GM20000 (cell line): ENCODE data around the gene TMX3.

ENCODE experiments used
- DNase-seq: peaks from one replicate; pipeline ENCODE4 v3.0.0; 2012; ENCODE audit warnings: low spot score
- CTCF ChIP-seq: IDR thresholded peaks from 2 replicates; pipeline ENCODE4 v1.5.1; 2012; ENCODE audit warnings: mild to moderate bottlenecking, control low read depth; ENCODE audit errors: extremely low read depth, missing control alignments

TMX3 gene

GRCh38 chr18:68713131-68713530, 1.8 kb downstream of the TMX3 start:
- DNase-seq, result peak; percentile 10
- no peak for TF ChIP-seq CTCF

DNA sequence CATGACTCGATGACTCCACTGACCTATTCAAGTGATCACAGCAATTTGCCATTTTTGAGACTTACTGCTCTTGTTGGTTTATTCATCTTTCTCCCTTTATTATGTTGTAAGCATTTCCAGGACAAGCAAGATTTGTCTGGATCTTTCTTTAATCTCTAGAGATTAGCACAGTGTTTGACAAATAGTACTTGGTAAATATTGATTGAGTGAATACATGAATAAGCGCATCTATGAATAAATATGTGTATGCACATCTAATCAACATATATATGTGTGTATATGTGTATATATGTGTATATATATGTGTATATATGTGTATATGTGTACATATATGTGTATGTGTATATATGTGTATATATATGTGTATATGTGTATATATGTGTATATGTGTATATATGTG, 7.3 kb downstream of the TMX3 start:
- no peak for TF ChIP-seq CTCF

DNA sequence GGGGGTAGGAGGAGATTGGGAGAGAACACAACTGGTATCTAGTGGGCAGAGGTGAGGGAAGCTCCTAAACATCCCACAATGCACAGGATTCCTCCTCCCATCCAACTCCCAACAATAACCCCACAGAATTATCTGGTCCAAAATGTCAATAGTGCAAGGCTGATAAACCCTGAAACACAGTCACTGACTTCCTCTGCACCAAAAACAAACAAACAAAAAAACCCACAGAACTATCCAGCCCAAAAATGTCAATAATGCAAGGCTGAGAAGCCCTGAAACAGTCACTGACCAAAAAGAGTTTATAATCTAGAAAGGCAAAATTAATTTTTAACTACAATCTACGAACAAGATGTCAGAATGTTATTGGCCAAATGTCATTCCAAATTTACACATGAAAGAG, 9.8 kb downstream of the TMX3 start:
- no peak for TF ChIP-seq CTCF

More for the DNA sequence above, 7.3 kb downstream of the TMX3 start:
- no peak for DNase-seq

GRCh38 chr18:68703326-68703725, 11.6 kb downstream of the TMX3 start:
- no peak for DNase-seq
- TF ChIP-seq CTCF, result no peak

More for the DNA sequence above, 9.8 kb downstream of the TMX3 start:
- DNase-seq, result no peak

DNA sequence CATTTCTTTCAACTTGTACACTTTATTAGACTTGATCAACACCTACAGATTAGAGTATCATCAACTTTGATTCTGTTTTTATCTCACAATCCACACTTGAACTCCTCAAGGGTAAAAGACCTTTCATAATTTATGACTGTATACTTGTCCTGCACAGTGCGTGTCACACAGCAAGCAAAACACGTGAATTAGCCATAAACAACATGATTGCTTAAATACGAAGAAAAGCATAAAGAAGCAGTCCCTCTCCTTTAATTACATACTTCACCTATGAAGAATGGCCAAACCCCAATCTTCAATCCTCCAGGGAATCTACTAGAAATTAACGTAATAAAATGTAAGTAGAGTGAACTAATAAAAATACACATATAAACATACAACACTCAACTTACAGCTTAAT, 13.6 kb downstream of the TMX3 start:
- DNase-seq, result no peak
- no peak for TF ChIP-seq CTCF

- DNase-seq, result no peak
- no peak for TF ChIP-seq CTCF
These were observed 15.9 kb downstream of the TMX3 start for GRCh38 chr18:68699043-68699442.

DNA sequence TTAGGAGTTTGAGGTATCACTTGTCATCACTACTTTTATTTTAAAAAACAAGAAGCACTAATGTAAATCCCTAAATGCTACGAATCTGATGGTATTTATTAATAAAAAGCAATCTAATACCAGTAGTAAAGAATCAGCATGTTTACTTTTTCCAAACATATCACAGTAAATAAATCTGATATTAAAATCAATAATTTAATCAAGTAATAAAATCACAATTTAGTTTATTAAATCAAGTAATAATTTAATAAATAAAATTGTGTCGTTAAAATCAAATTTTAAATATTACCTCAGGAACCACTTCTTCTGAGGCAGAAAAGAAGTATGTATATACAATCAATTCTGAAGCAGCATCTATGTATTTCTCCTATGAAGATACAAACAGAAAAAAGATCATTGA, 18.0 kb downstream of the TMX3 start:
- no peak for DNase-seq
- TF ChIP-seq CTCF, result no peak
